ENCODE data around the gene MRPS27. TPM values are rescaled to one million over a fixed set of nuclear protein-coding genes. Genes with fewer than 3 reads are reported as not detected.

MRPS27 gene
- total and polyA plus RNA-seq, 11 donors, result 31.9 to 94.1 (median 67.9) TPM

- WGBS, 4 donors, result 64 to 77% (median 71%) methylated on average over 2 of the region's 2 CpGs
- TF ChIP-seq CTCF (IDR thresholded peaks at IDR 0.05), result no peak
- no peak for TF ChIP-seq POLR2A (IDR thresholded peaks at IDR 0.05)
- Histone ChIP-seq H3K27me3 (no peaks in the 10 kb centered on the region), H3K4me1 (peaks cover 7 to 75% (median 52%) of the 10 kb centered on the region in 12 donors), H3K4me3 (no peak overlapping the region), H3K9me3 (no peaks in the 10 kb centered on the region), H3K36me3 (no peaks in the 10 kb centered on the region), H3K27ac (peak overlapping the region in 9 of 12 donors; percentile 14 to 71 (median 47))
- DNase-seq, result peak in 4 of 5 donors; percentile 32 to 62 (median 58)
- intact Hi-C loops (cut with DNase I), result loop anchor here in 3 of 10 donors (5.0 to 10.0 kb wide), 3 partner anchors 36 to 114 kb away; no protein-coding TSS in a partner anchor
- peak in 3 of 4 donors; percentile 50 to 73 (median 67) for ATAC-seq
These were observed 71.5 kb downstream of the MRPS27 start for GRCh38 chr5:72248410-72248981.

GRCh38 chr5:72246954-72247442 lies 73.0 kb downstream of the MRPS27 start:
- no peaks in the 10 kb centered on the region for H3K36me3 ChIP-seq
- H3K4me3 ChIP-seq, result no peak overlapping the region
- peak overlapping the region in 10 of 12 donors; percentile 35 to 71 (median 61) for H3K27ac ChIP-seq
- no peak for TF ChIP-seq POLR2A (IDR thresholded peaks at IDR 0.05)
- no peak for TF ChIP-seq CTCF (IDR thresholded peaks at IDR 0.05)
- WGBS, 4 donors, result 63 to 75% (median 72%) methylated on average over 4 of the region's 4 CpGs
- no peaks in the 10 kb centered on the region for H3K9me3 ChIP-seq
- H3K27me3 ChIP-seq, result no peaks in the 10 kb centered on the region
- intact Hi-C loops (cut with DNase I), result loop anchor here in 3 of 10 donors (5.0 to 10.0 kb wide), 3 partner anchors 35 to 112 kb away; no protein-coding TSS in a partner anchor
- DNase-seq (no peak), ATAC-seq (peak in 1 of 4 donors; percentile 13)
- peaks cover 7 to 67% (median 47%) of the 10 kb centered on the region in 12 donors for H3K4me1 ChIP-seq

- DNase-seq (no peak), ATAC-seq (peak in 3 of 4 donors; percentile 41 to 74 (median 54))
- Histone ChIP-seq H3K27ac (peak overlapping the region in 11 of 12 donors; percentile 25 to 71 (median 55)), H3K4me1 (peaks cover 7 to 58% (median 47%) of the 10 kb centered on the region in 12 donors), H3K36me3 (peaks cover 0 to 4% (median 0%) of the 10 kb centered on the region in 9 donors), H3K4me3 (no peak overlapping the region), H3K9me3 (no peaks in the 10 kb centered on the region), H3K27me3 (no peaks in the 10 kb centered on the region)
- intact Hi-C loops (cut with DNase I), result loop anchor here in 3 of 10 donors (5.0 to 10.0 kb wide), 3 partner anchors 34 to 111 kb away; no protein-coding TSS in a partner anchor
- TF ChIP-seq POLR2A (IDR thresholded peaks at IDR 0.05) (no peak), CTCF (IDR thresholded peaks at IDR 0.05) (peak in 3 of 12 donors; percentile 9 to 38 (median 37))
- 51 to 57% (median 54%) methylated on average over 3 of the region's 3 CpGs for WGBS, 4 donors
These were observed 74.0 kb downstream of the MRPS27 start for GRCh38 chr5:72245951-72246532.

GRCh38 chr5:72245546-72245945 lies 74.5 kb downstream of the MRPS27 start:
- intact Hi-C loops (cut with DNase I), result loop anchor here in 3 of 10 donors (5.0 to 10.0 kb wide), 3 partner anchors 33 to 111 kb away; no protein-coding TSS in a partner anchor
- Histone ChIP-seq H3K27me3 (no peaks in the 10 kb centered on the region), H3K9me3 (no peaks in the 10 kb centered on the region), H3K27ac (peak overlapping the region in 11 of 12 donors; percentile 25 to 71 (median 55)), H3K4me3 (no peak overlapping the region), H3K36me3 (peaks cover 0 to 4% (median 0%) of the 10 kb centered on the region in 9 donors), H3K4me1 (peaks cover 7 to 56% (median 47%) of the 10 kb centered on the region in 12 donors)
- ATAC-seq (no peak), DNase-seq (no peak)
- no peak for TF ChIP-seq CTCF (IDR thresholded peaks at IDR 0.05)
- TF ChIP-seq POLR2A (IDR thresholded peaks at IDR 0.05), result no peak
- 89 to 96% (median 90%) methylated on average over 1 of the region's 1 CpG for WGBS, 4 donors
